H1 (cell line): Measurements from ENCODE around the gene CACNA1C. TPM values are rescaled to one million over a fixed set of nuclear protein-coding genes. Genes with fewer than 3 reads are reported as not detected.

Source experiments
- CTCF ChIA-PET: fragments of 300-600 bp; sonication (Branson Sonifier 250); formaldehyde crosslinking; loops from one replicate; lab custom pipeline; 2021; ENCODE audit not compliant: partially characterized antibody; lab: Charles Lee
- POLR2A ChIA-PET: fragments of 300-600 bp; sonication (Branson Sonifier 250); formaldehyde crosslinking; loops from one replicate; lab custom pipeline; 2021; ENCODE audit warnings: inconsistent platforms; ENCODE audit not compliant: partially characterized antibody; lab: Charles Lee
- DNase-seq, 2 experiments: peaks; one replicate each; pipeline versions ENCODE4 v3.0.0 to v3.0.0-alpha.2; 2010 to 2022; ENCODE audit warnings: low spot score in 2 of 2, low read depth in 1 of 2, mixed read lengths in 1 of 2
- FAIRE-seq: peaks from 2 replicates; lab custom pipeline; 2011; peaks lifted over from hg19 to GRCh38; lab: Jason Lieb, UNC
- H2AFZ ChIP-seq: 2 replicates; pipeline ENCODE4 v1.8.1; 2012; ENCODE audit warnings: low read length, inconsistent platforms
- H2AK5ac ChIP-seq: 2 replicates; pipeline ENCODE4 v1.6.1; 2013; ENCODE audit warnings: low read depth, low read length
- H2BK120ac ChIP-seq: replicated peaks from 2 replicates; pipeline ENCODE3; 2013; ENCODE audit warnings: low read depth, low read length, inconsistent platforms
- H2BK12ac ChIP-seq: 2 replicates; pipeline ENCODE4 v1.6.1; 2013; ENCODE audit warnings: low read depth, low read length
- H2BK15ac ChIP-seq: 2 replicates; pipeline ENCODE4 v1.6.1; 2013; ENCODE audit warnings: low read length
- H2BK20ac ChIP-seq: 2 replicates; pipeline ENCODE4 v1.6.1; 2013; ENCODE audit warnings: low read length
- H2BK5ac ChIP-seq: 2 replicates; pipeline ENCODE4 v1.6.1; 2013; ENCODE audit warnings: low read depth, low read length
- H3K14ac ChIP-seq: 2 replicates; pipeline ENCODE4 v1.6.1; 2013; ENCODE audit warnings: inconsistent platforms; ENCODE audit not compliant: insufficient read length
- H3K18ac ChIP-seq: 2 replicates; pipeline ENCODE4 v1.6.1; 2013; ENCODE audit warnings: low read length; ENCODE audit errors: extremely low read depth
- H3K23ac ChIP-seq: 2 replicates; pipeline ENCODE4 v1.6.1; 2013; ENCODE audit warnings: inconsistent platforms; ENCODE audit not compliant: insufficient read length
- H3K23me2 ChIP-seq: 2 replicates; pipeline ENCODE4 v1.6.1; 2013; ENCODE audit warnings: low read depth, low read length
- H3K27ac ChIP-seq: 2 replicates; pipeline ENCODE4 v1.6.1; 2011; ENCODE audit warnings: low read depth, low read length, inconsistent platforms
- H3K27me3 ChIP-seq, 4 experiments: replicated peaks in 1 of 4; 1 replicate in 1 of 4; 2 replicates in 3 of 4; pipeline versions ENCODE4 v1.6.1 to v1.8.1; 2011 to 2013; ENCODE audit warnings: low read length in 3 of 4, mild to moderate bottlenecking in 3 of 4, inconsistent platforms in 2 of 4, mixed read lengths in 2 of 4, moderate library complexity in 1 of 4; ENCODE audit not compliant: control insufficient read depth in 3 of 4, insufficient read depth in 3 of 4; ENCODE audit errors: extremely low read depth in 1 of 4
- H3K36me3 ChIP-seq, 4 experiments: 2 replicates each; pipeline versions ENCODE4 v1.6.1 to v1.8.1; 2011 to 2013; ENCODE audit warnings: mild to moderate bottlenecking in 4 of 4, low read length in 3 of 4, moderate library complexity in 2 of 4, control low read depth in 1 of 4, inconsistent platforms in 1 of 4; ENCODE audit not compliant: insufficient read depth in 4 of 4, control insufficient read depth in 2 of 4
- H3K4ac ChIP-seq: replicated peaks from 2 replicates; pipeline ENCODE3; 2013; ENCODE audit warnings: low read length, low read depth, mixed read lengths, inconsistent platforms; ENCODE audit not compliant: insufficient read length
- H3K4me1 ChIP-seq, 4 experiments: replicated peaks in 1 of 4; 1 replicate in 1 of 4; 2 replicates in 3 of 4; pipeline versions ENCODE4 v1.6.1 to v1.8.1; 2011 to 2013; ENCODE audit warnings: low read length in 3 of 4, inconsistent platforms in 2 of 4, mixed read lengths in 1 of 4; ENCODE audit not compliant: insufficient read depth in 4 of 4, control insufficient read depth in 3 of 4
- H3K4me2 ChIP-seq, 2 experiments: 2 replicates each; pipeline versions ENCODE4 v1.6.1 to v1.8.1; 2011 to 2013; ENCODE audit warnings: low read depth in 2 of 2, low read length in 2 of 2, control low read depth in 1 of 2, inconsistent platforms in 1 of 2, mild to moderate bottlenecking in 1 of 2; ENCODE audit not compliant: insufficient read depth in 1 of 2
- H3K4me3 ChIP-seq, 4 experiments: fragments of 200-600, 300-600 bp in 1 of 4; sonication (generic), shearing (Covaris generic), sonication (Bioruptor Twin) in 1 of 4; 2 replicates each; pipeline versions ENCODE4 v1.5.1 to v1.8.1; 2011 to 2016; ENCODE audit warnings: low read length in 4 of 4, low read depth in 3 of 4, control low read depth in 2 of 4, inconsistent platforms in 2 of 4, mild to moderate bottlenecking in 2 of 4, mixed read lengths in 1 of 4, moderate library complexity in 1 of 4; ENCODE audit not compliant: insufficient read depth in 2 of 4; ENCODE audit errors: extremely low read depth in 1 of 4
- H3K56ac ChIP-seq: replicated peaks from 2 replicates; pipeline ENCODE3; 2013; ENCODE audit warnings: low read depth, mild to moderate bottlenecking, mixed read lengths, low read length, inconsistent platforms; ENCODE audit not compliant: insufficient read length
- H3K79me1 ChIP-seq: 2 replicates; pipeline ENCODE4 v1.6.1; 2013; ENCODE audit warnings: low read depth, low read length, control low read depth
- H3K79me2 ChIP-seq, 2 experiments: 2 replicates each; pipeline versions ENCODE4 v1.6.1 to v1.8.1; 2012 to 2013; ENCODE audit warnings: low read length in 2 of 2, mild to moderate bottlenecking in 2 of 2, inconsistent platforms in 1 of 2; ENCODE audit not compliant: insufficient read depth in 2 of 2, control insufficient read depth in 1 of 2
- H3K9ac ChIP-seq, 4 experiments: replicated peaks in 1 of 4; 1 replicate in 1 of 4; 2 replicates in 3 of 4; pipeline versions ENCODE4 v1.6.1 to v1.8.1; 2011 to 2013; ENCODE audit warnings: low read depth in 3 of 4, low read length in 3 of 4, control low read depth in 2 of 4, mild to moderate bottlenecking in 2 of 4, moderate library complexity in 2 of 4, inconsistent platforms in 1 of 4; ENCODE audit errors: extremely low read depth in 1 of 4
- H3K9me3 ChIP-seq, 2 experiments: 2 replicates each; pipeline versions ENCODE4 v1.6.1 to v1.8.1; 2012 to 2013; ENCODE audit warnings: mild to moderate bottlenecking in 2 of 2, moderate library complexity in 2 of 2, control low read depth in 1 of 2, inconsistent platforms in 1 of 2, low read depth in 1 of 2, low read length in 1 of 2, mixed read lengths in 1 of 2; ENCODE audit not compliant: insufficient read depth in 2 of 2
- H4K20me1 ChIP-seq, 2 experiments: replicated peaks in 1 of 2; 2 replicates each; pipeline versions ENCODE3 to v1.8.1; 2011 to 2013; ENCODE audit warnings: inconsistent platforms in 2 of 2, low read length in 2 of 2, mild to moderate bottlenecking in 1 of 2; ENCODE audit not compliant: insufficient read depth in 2 of 2, control insufficient read depth in 1 of 2
- H4K5ac ChIP-seq: 2 replicates; pipeline ENCODE4 v1.6.1; 2013; ENCODE audit warnings: low read length, low read depth, mixed read lengths, inconsistent platforms; ENCODE audit not compliant: insufficient read length
- H4K8ac ChIP-seq: 2 replicates; pipeline ENCODE4 v1.8.0; 2013; ENCODE audit warnings: mild to moderate bottlenecking, moderate library complexity, low read length, inconsistent platforms; ENCODE audit not compliant: insufficient read depth; ENCODE audit errors: extremely low read depth
- H4K91ac ChIP-seq: replicated peaks from 2 replicates; pipeline ENCODE3; 2013; ENCODE audit warnings: low read length, mixed read lengths, inconsistent platforms; ENCODE audit not compliant: insufficient read length
- GABPA ChIP-seq: IDR thresholded peaks from 2 replicates; pipeline ENCODE4 v1.6.1; 2011; ENCODE audit warnings: mild to moderate bottlenecking, low read length, moderate library complexity, borderline replicate concordance; ENCODE audit not compliant: insufficient read depth
- KDM1A ChIP-seq: fragments of 200-600, 300-600 bp; sonication (generic); IDR thresholded peaks from 2 replicates; pipeline ENCODE4 v1.7.1; 2016; ENCODE audit warnings: mild to moderate bottlenecking, low read length, borderline replicate concordance
- NANOG ChIP-seq: IDR thresholded peaks from 2 replicates; pipeline ENCODE4 v1.6.1; 2011; ENCODE audit warnings: low read length, low read depth, mild to moderate bottlenecking, inconsistent platforms; ENCODE audit not compliant: insufficient read depth, poor library complexity, severe bottlenecking
- RBBP5 ChIP-seq: IDR thresholded peaks from 2 replicates; pipeline ENCODE4 v1.7.1; 2012; ENCODE audit warnings: low read depth, mild to moderate bottlenecking, inconsistent platforms, low read length, moderate library complexity, borderline replicate concordance
- RXRA ChIP-seq: IDR thresholded peaks from 2 replicates; pipeline ENCODE4 v1.6.1; 2011; ENCODE audit warnings: low read depth, mild to moderate bottlenecking, low read length, moderate library complexity; ENCODE audit not compliant: insufficient read depth
- SAP30 ChIP-seq: fragments of 300-600 bp; sonication (generic); IDR thresholded peaks from 2 replicates; pipeline ENCODE4 v1.7.1; 2012; ENCODE audit warnings: low read length, moderate library complexity, mild to moderate bottlenecking, inconsistent platforms; ENCODE audit not compliant: insufficient read depth, insufficient replicate concordance
- SUZ12 ChIP-seq: fragments of 200-600 bp; sonication (generic); IDR thresholded peaks from 2 replicates; pipeline ENCODE4 v1.6.1; 2012; ENCODE audit warnings: mild to moderate bottlenecking, inconsistent platforms, low read length, moderate library complexity, mixed read lengths
- TBP ChIP-seq: IDR thresholded peaks from 2 replicates; pipeline ENCODE4 v1.6.1; 2011; ENCODE audit warnings: low read depth, low read length, improper control_type of control experiment
- TEAD4 ChIP-seq: IDR thresholded peaks from 2 replicates; pipeline ENCODE4 v1.6.1; 2012; ENCODE audit warnings: low read depth, low read length, inconsistent platforms, mixed read lengths
- ZNF274 ChIP-seq: IDR thresholded peaks from 2 replicates; pipeline ENCODE4 v1.7.0; 2012; ENCODE audit warnings: low read length, borderline replicate concordance; ENCODE audit errors: extremely low read depth
- WGBS, 2 experiments: shearing (Covaris generic) in 1 of 2; methylation state at CpG; one replicate each; pipeline versions ENCODE4 v1.1.6 to v1.1.7; 2013 to 2015; ENCODE audit warnings: low lambda C conversion rate in 2 of 2, mixed read lengths in 2 of 2, inconsistent platforms in 1 of 2, low coverage in 1 of 2, missing lambda C conversion rate in 1 of 2; ENCODE audit not compliant: insufficient replicate concordance in 2 of 2, insufficient coverage in 1 of 2, insufficient read length in 1 of 2; ENCODE audit errors: extremely low coverage in 1 of 2, missing lambda C conversion rate in 1 of 2; 5-methylcytosine and 5-hydroxymethylcytosine counted together
- polyA plus RNA-seq, 7 experiments: library from polyadenylated mRNA; depleted of rRNA in 3 of 7; stranded (reverse) in 5 of 7; unstranded in 2 of 7; fragments of >200 nt in 5 of 7; fragments of 200-250 nt in 2 of 7; gene quantifications; 1 replicate in 5 of 7; 2 replicates in 1 of 7; 4 replicates in 1 of 7; pipeline versions ENCODE4 v1.2.1 to v1.2.3, GENCODE V29; 2011 to 2013; ENCODE audit warnings: missing spikeins in 2 of 7, mixed read lengths in 2 of 7
- total RNA-seq: library from RNA; stranded (reverse); fragmentation: NEBNext Ultra II Directional; extraction: Animal tissue kit (Norgen Biotek cat#: 25700); gene quantifications from 2 replicates; pipeline ENCODE4 v1.2.1, GENCODE V29; 2021

CACNA1C gene
- total and polyA plus RNA-seq, 2 of the 8 experiments (the other 6 are each of a cell fraction or from before 2014, with no cell fraction given) = 1.3 TPM

DNA sequence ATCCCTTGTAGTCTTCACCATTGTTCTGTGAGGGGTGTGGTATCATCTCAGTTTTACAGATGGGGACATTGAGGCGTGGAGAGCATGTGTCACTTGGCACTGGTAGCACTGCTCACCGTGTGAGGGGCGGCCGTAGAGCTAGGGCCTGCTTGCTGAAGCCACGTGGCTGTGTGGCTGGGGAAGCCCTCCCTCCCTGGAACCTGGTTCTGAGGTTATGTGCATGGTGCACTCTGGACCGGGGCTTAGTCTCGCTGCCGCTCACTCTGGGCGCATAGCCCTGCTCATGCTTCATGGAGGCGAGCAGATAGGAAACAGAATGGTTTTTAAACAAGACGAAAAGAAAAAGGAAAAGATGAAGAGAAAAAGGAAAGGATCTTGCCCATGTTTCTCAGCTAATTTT, 46.1 kb downstream of the CACNA1C start:
- no peak overlapping the region for H2AFZ ChIP-seq
- 0 out of 4 replicates have a peak, but pooled peaks cover 0 to 3% of the 10 kb centered on the region in 2 experiments for H3K9me3 ChIP-seq
- no peak overlapping the region for H3K23ac ChIP-seq
- no peak overlapping the region for H3K56ac ChIP-seq
- no peaks in the 10 kb centered on the region for H3K79me2 ChIP-seq
- no peak overlapping the region for H2BK12ac ChIP-seq
- no peak overlapping the region for H2BK20ac ChIP-seq
- H4K91ac ChIP-seq = no peak overlapping the region
- no peak overlapping the region; the same call in 1 of the 2 replicates for H2BK5ac ChIP-seq
- H2AK5ac ChIP-seq = no peak overlapping the region
- POLR2A ChIA-PET = interaction anchor here (1.5 kb wide), 1 partner anchor 25 kb away, joined by 4 read pairs; no protein-coding TSS in a partner anchor
- H2BK120ac ChIP-seq = no peak overlapping the region
- no peak overlapping the region for H4K8ac ChIP-seq
- H3K9ac ChIP-seq = no peak overlapping the region
- H3K27me3 ChIP-seq = peaks cover 0 to 1% (median 0%) of the 10 kb centered on the region in 4 experiments; a peak in 1 of 7 replicates
- H4K5ac ChIP-seq = no peak overlapping the region
- TF ChIP-seq TEAD4 (no peak), RXRA (no peak), RBBP5 (no peak), SUZ12 (no peak), KDM1A (no peak), SAP30 (no peak), GABPA (no peak), ZNF274 (no peak), NANOG (no peak), TBP (no peak)
- no peak overlapping the region for H3K18ac ChIP-seq
- no peaks in the 10 kb centered on the region for H3K79me1 ChIP-seq
- no peak overlapping the region for H3K14ac ChIP-seq
- H3K23me2 ChIP-seq = 0 out of 2 replicates have a peak, but pooled peaks cover 3% of the 10 kb centered on the region
- H4K20me1 ChIP-seq = peaks cover 0 to 2% of the 10 kb centered on the region in 2 experiments
- DNase-seq (no peak), FAIRE-seq (no peak)
- 92% methylated on average over 11 of the region's 11 CpGs; no CpG with 5 or more reads in 1 of the 2 experiments for WGBS, 2 experiments
- no peak overlapping the region for H3K4me2 ChIP-seq
- CTCF ChIA-PET = interaction anchor here (1.0 to 1.3 kb wide), 4 partner anchors 42 to 185 kb away, joined by 3 to 4 read pairs (median 4); no protein-coding TSS in a partner anchor
- no peak overlapping the region for H2BK15ac ChIP-seq
- no peak overlapping the region for H3K4ac ChIP-seq
- H3K4me3 ChIP-seq = no peak overlapping the region
- no peak overlapping the region for H3K27ac ChIP-seq
- H3K4me1 ChIP-seq = no peaks in the 10 kb centered on the region; a peak in 1 of 7 replicates
- no peaks in the 10 kb centered on the region for H3K36me3 ChIP-seq
